Cardiac fibroblast (primary cell): ENCODE data around the gene CCDC152.

Source experiments
- DNase-seq, 2 donors: peaks; one replicate each; pipeline versions ENCODE4 v3.0.0 to v3.0.0-alpha.2; 2010; ENCODE audit warnings: low read depth in 2 of 2
- H3K4me3 ChIP-seq, 2 donors: replicated peaks in 1 of 2; 1 replicate in 1 of 2; 2 replicates in 1 of 2; pipeline ENCODE4 v1.5.1; 2011; ENCODE audit warnings: low read depth in 2 of 2, low read length in 2 of 2, mild to moderate bottlenecking in 2 of 2, moderate library complexity in 1 of 2
- TF ChIP-seq, protein P1 (sequence below): IDR thresholded peaks from one replicate; pipeline ENCODE4 v1.5.1; 2011; ENCODE audit warnings: low read depth, mild to moderate bottlenecking, low read length, inconsistent platforms

CCDC152 gene

DNA sequence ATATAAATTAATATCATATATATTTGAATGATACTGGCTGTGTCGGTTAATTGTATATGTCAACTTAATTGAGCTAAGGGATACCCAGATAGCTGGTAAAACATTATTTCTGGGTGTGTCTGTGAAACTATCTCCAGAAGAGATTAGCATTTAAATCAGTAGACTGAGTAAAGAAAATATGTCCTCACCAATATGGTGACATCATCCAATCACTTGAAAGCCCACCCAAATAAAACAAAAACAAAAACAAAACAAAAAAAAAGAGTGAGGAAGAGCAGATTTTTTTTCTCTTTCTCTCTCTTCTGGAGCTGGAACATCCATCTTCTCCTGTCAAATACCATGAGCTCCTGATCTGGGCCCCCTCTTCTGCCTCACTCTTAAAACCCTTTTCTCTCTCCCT lies 15.7 kb upstream of the CCDC152 start:
- DNase-seq: no peak
- TF ChIP-seq, protein P1, sequence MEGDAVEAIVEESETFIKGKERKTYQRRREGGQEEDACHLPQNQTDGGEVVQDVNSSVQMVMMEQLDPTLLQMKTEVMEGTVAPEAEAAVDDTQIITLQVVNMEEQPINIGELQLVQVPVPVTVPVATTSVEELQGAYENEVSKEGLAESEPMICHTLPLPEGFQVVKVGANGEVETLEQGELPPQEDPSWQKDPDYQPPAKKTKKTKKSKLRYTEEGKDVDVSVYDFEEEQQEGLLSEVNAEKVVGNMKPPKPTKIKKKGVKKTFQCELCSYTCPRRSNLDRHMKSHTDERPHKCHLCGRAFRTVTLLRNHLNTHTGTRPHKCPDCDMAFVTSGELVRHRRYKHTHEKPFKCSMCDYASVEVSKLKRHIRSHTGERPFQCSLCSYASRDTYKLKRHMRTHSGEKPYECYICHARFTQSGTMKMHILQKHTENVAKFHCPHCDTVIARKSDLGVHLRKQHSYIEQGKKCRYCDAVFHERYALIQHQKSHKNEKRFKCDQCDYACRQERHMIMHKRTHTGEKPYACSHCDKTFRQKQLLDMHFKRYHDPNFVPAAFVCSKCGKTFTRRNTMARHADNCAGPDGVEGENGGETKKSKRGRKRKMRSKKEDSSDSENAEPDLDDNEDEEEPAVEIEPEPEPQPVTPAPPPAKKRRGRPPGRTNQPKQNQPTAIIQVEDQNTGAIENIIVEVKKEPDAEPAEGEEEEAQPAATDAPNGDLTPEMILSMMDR: no peak
- H3K4me3 ChIP-seq: no peak overlapping the region

DNA sequence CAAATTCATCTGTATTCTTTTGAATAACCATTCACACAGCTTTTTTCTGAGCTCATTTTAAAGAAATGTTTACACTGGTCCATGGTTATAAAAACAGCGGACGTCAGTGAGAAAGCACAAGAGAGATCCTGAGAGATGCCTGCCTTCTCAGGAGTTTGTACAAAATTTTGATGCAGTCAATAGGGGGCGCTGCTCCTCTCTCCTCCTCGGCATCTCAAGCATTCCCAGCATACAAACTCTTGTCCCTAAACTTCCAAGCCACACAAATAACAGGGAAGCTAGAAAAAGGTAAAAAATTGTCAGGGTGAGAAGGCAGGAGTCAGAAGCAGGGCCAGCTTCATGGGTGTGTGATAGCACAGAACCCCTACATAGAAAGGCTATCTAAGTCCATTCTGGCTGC lies 11.2 kb upstream of the CCDC152 start:
- TF ChIP-seq, protein P1: peak; percentile 52
- DNase-seq: peak; percentile 20 to 35
- no peak overlapping the region for H3K4me3 ChIP-seq

DNA sequence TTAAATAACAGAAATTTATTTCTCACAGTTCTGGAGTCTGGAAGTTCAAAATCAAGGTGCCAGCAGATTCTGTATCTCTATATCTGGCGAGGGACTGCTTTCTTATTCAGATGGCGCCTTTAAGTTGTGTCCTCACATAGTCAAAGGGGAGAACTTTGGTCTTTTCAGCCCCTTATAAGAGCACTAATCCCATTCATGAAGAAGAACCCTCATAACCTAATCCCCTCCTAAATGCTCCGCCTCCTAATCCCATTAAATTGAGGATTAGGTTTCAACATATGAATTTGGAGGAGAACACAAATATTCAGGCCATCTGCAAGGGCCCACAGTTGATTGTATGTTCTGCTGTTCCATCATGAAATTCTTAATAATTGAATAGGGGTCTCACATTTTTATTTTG lies 10.8 kb upstream of the CCDC152 start:
- no peak for DNase-seq
- H3K4me3 ChIP-seq: no peak overlapping the region
- TF ChIP-seq, protein P1: no peak

DNA sequence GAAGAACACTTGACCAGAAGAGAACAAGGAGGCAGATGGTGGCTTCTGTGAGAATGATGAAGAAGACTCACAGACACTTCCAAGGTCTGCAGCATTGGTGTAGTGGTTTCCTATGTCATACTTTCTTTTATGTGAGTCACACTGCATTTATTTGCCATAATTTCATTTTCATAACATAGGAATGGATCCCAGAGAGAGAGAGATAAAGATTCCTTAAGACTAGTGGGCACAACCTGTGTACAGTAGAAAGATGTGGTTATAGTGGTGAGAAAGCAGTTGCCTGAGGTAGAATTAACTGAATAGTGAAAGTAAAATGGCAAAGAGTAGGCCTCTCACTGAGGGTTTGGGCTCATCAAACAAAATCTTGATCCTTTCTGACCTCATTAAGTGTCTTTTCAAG lies 7.6 kb upstream of the CCDC152 start:
- TF ChIP-seq, protein P1: no peak
- H3K4me3 ChIP-seq: no peak overlapping the region
- DNase-seq: peak in 1 of 2 donors; percentile 27

DNA sequence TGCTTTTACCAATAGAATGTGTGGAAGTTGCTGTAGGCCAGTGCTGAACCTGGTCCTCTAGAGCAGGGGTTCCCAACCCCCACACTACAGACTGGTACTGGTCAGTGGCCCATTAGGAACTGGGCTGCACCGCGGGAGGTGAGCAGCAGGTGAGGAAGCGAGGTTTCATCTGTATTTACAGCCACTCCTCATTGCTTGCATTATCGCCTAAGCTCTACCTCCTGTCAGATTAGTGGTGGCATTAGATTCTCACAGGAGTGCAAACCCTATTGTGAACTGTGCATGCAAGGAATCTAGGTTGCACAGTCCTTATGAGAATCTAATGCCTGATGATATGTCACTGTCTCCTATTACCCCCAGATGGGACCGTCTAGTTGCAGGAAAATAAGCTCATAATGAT lies 6.1 kb upstream of the CCDC152 start:
- DNase-seq: no peak
- no peak overlapping the region for H3K4me3 ChIP-seq
- TF ChIP-seq, protein P1: no peak

DNA sequence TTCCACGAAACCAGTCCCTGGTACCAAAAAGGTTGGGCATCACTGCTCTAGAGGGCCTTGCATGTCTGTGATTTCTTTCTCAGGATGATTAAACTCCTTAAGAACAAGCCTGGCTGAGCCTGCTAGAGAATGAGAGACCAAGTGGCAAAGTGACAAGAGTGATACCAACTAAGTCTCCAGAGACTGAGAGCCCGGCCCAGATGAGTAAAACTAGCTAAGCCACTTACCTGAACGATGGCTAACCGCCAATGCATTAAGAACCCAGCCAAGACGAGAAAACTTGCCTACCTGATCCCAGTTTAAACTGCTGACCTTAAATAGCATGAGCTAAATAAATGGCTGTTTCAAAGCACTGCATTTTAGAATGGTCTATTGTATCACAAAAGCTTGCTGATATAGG lies 5.6 kb upstream of the CCDC152 start:
- TF ChIP-seq, protein P1: no peak
- DNase-seq: no peak
- no peak overlapping the region for H3K4me3 ChIP-seq

DNA sequence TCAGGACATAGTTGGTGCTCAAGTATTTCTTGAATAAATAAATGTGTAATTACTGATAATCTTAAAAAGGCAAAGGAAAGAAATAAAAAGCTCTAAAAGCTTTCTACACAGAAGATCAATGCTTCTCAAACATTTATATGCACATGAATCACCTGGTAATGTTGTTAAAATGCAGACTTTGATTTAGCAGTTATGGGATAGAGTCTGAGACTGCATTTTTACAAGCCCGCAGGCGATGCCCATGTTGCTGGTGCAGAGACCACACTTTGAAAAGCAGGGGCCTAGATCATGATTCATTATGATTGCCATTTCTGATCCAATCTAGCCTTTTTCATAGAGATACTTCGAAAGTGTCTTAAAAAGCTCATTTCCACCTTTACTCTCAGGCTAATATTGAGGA lies 3.5 kb upstream of the CCDC152 start:
- no peak overlapping the region for H3K4me3 ChIP-seq
- no peak for DNase-seq
- TF ChIP-seq, protein P1: no peak
